OCI-LY1 (cell line): ENCODE measurements around the gene C20orf144.
A peak's percentile ranks its signal among the peaks of the same experiment; 100 is the strongest.

Experiments used
- H2AFZ ChIP-seq: fragments of 200-600 bp; sonication (generic), shearing (Covaris generic); 2 replicates; pipeline ENCODE4 v1.6.0; 2014; ENCODE audit warnings: antibody characterized with exemption, mild to moderate bottlenecking, low read length
- H3F3A ChIP-seq: fragments of 200-600 bp; sonication (generic), shearing (Covaris generic); 2 replicates; pipeline ENCODE4 v1.6.0; 2014; ENCODE audit warnings: mild to moderate bottlenecking, antibody characterized with exemption, low read length, moderate library complexity; ENCODE audit not compliant: insufficient read depth
- H3K27ac ChIP-seq: fragments of 200-600 bp; sonication (generic); 2 replicates; pipeline ENCODE4 v1.5.1; 2014; ENCODE audit warnings: low read length, mixed run types, mild to moderate bottlenecking, low read depth; ENCODE audit not compliant: poor library complexity, severe bottlenecking
- H3K27me3 ChIP-seq: fragments of 200-600 bp; sonication (generic); 2 replicates; pipeline ENCODE4 v1.6.0; 2014; ENCODE audit warnings: antibody characterized with exemption, mild to moderate bottlenecking, low read length, moderate library complexity; ENCODE audit not compliant: insufficient read depth
- H3K36me3 ChIP-seq: fragments of 200-600 bp; sonication (generic); 2 replicates; pipeline ENCODE4 v1.6.1; 2014; ENCODE audit warnings: mild to moderate bottlenecking, antibody characterized with exemption, low read length, moderate library complexity, mixed read lengths; ENCODE audit not compliant: insufficient read depth
- H3K4me1 ChIP-seq: fragments of 200-600 bp; sonication (generic); 2 replicates; pipeline ENCODE4 v1.5.1; 2014; ENCODE audit warnings: mild to moderate bottlenecking, low read length, moderate library complexity; ENCODE audit not compliant: insufficient read depth, severe bottlenecking
- H3K4me2 ChIP-seq: fragments of 200-600 bp; sonication (generic), shearing (Covaris generic); 2 replicates; pipeline ENCODE4 v1.6.1; 2014; ENCODE audit warnings: low read length
- H3K4me3 ChIP-seq: fragments of 200-600 bp; sonication (generic); 2 replicates; pipeline ENCODE4 v1.5.1; 2014; ENCODE audit warnings: low read length, low read depth, mild to moderate bottlenecking, mixed read lengths; ENCODE audit not compliant: poor library complexity, severe bottlenecking
- H3K79me2 ChIP-seq: fragments of 200-600 bp; shearing (Covaris generic); 2 replicates; pipeline ENCODE4 v1.6.1; 2016; ENCODE audit warnings: mixed run types, low read length, mixed read lengths; ENCODE audit not compliant: insufficient read depth
- H3K9ac ChIP-seq: fragments of 200-600 bp; sonication (generic), shearing (Covaris generic); 2 replicates; pipeline ENCODE4 v1.6.1; 2014; ENCODE audit warnings: mild to moderate bottlenecking, low read length, mixed read lengths
- H3K9me2 ChIP-seq: fragments of 200-600 bp; sonication (generic), shearing (Covaris generic); 2 replicates; pipeline ENCODE4 v1.6.1; 2014; ENCODE audit warnings: low read depth, mild to moderate bottlenecking, low read length, mixed read lengths
- H3K9me3 ChIP-seq: fragments of 200-600 bp; shearing (Covaris generic); 2 replicates; pipeline ENCODE4 v1.6.1; 2014; ENCODE audit warnings: low read length, mixed read lengths
- H4K20me1 ChIP-seq: fragments of 200-600 bp; sonication (generic), shearing (Covaris generic); 2 replicates; pipeline ENCODE4 v1.6.0; 2016; ENCODE audit warnings: mild to moderate bottlenecking, low read length; ENCODE audit not compliant: insufficient read depth
- CTCF ChIP-seq: fragments of 200-600 bp; sonication (generic), shearing (Covaris generic); IDR thresholded peaks from 2 replicates; pipeline ENCODE4 v1.5.1; 2017; ENCODE audit warnings: mild to moderate bottlenecking, antibody characterized with exemption, low read length, moderate library complexity, mixed read lengths
- EZH2 ChIP-seq: fragments of 200-600 bp; sonication (generic), shearing (Covaris generic); IDR thresholded peaks from 2 replicates; pipeline ENCODE4 v1.8.0; 2017; ENCODE audit warnings: borderline replicate concordance, mixed run types, mild to moderate bottlenecking, antibody characterized with exemption, low read length, moderate library complexity, mixed read lengths

Gene C20orf144

DNA sequence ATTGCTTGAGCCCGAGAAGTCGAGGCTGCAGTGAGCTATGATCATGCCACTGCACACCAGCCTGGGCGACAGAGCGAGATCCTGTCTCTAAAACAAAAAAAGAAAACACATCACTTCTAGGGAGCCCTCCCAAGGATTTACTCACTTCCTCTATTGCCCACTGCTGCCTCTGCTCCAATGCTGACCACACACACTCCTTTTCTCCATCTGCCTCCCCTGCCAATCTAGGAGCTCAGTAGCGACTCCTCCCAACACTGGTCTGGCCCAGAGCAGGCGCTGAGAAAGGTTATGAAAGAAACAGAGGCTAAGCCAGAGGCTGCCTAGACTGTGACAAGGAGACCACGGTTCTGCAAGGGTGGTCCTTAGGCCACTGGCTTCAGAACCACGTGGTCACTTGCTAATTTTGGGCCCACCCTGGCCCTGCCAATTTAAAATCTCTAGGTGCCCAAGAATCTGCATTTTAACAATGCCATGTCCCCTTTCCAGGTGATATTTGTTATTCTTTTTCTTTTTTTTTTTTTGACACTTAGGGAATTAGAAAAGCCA lies 25.3 kb downstream of the C20orf144 start:
- Histone ChIP-seq H3K4me1 (peaks cover 68% of the 10 kb centered on the region), H3K4me3 (no peak overlapping the region), H2AFZ (no peak overlapping the region), H3K9ac (peak overlapping the region; percentile 17; the same call in 1 of the 2 replicates), H3K9me3 (no peaks in the 10 kb centered on the region), H3K4me2 (no peak overlapping the region; the same call in 1 of the 2 replicates), H3K27ac (peak overlapping the region; percentile 81), H3K9me2 (no peaks in the 10 kb centered on the region), H4K20me1 (no peaks in the 10 kb centered on the region), H3K27me3 (no peaks in the 10 kb centered on the region), H3K36me3 (0 out of 2 replicates have a peak, but pooled peaks cover 6% of the 10 kb centered on the region), H3F3A (no peaks in the 10 kb centered on the region), H3K79me2 (peaks cover 25% of the 10 kb centered on the region)
- TF ChIP-seq CTCF (no peak), EZH2 (no peak)

- Histone ChIP-seq H3K79me2 (peaks cover 17% of the 10 kb centered on the region), H3K27ac (peak overlapping the region; percentile 81), H3K9me2 (no peaks in the 10 kb centered on the region), H3K9me3 (no peaks in the 10 kb centered on the region), H3K4me3 (no peak overlapping the region), H4K20me1 (no peaks in the 10 kb centered on the region), H3K9ac (peak overlapping the region; percentile 13; the same call in 1 of the 2 replicates), H3K4me1 (peaks cover 64% of the 10 kb centered on the region), H3K27me3 (no peaks in the 10 kb centered on the region), H3K36me3 (0 out of 2 replicates have a peak, but pooled peaks cover 3% of the 10 kb centered on the region), H3F3A (no peaks in the 10 kb centered on the region), H3K4me2 (no peak overlapping the region), H2AFZ (no peak overlapping the region)
- TF ChIP-seq EZH2 (no peak), CTCF (no peak)
These were observed 26.1 kb downstream of the C20orf144 start for GRCh38 chr20:33687993-33688937.

- peak overlapping the region; percentile 11; the same call in 1 of the 2 replicates for H3K9ac ChIP-seq
- H3K27ac ChIP-seq, result peak overlapping the region; percentile 81
- no peaks in the 10 kb centered on the region for H4K20me1 ChIP-seq
- no peaks in the 10 kb centered on the region for H3F3A ChIP-seq
- no peaks in the 10 kb centered on the region for H3K27me3 ChIP-seq
- H3K79me2 ChIP-seq, result peaks cover 12% of the 10 kb centered on the region
- no peaks in the 10 kb centered on the region for H3K9me3 ChIP-seq
- no peak overlapping the region for H3K4me3 ChIP-seq
- H3K4me2 ChIP-seq, result no peak overlapping the region
- 0 out of 2 replicates have a peak, but pooled peaks cover under 1% of the 10 kb centered on the region for H3K36me3 ChIP-seq
- H2AFZ ChIP-seq, result no peak overlapping the region
- no peak for TF ChIP-seq CTCF
- no peak for TF ChIP-seq EZH2
- peaks cover 64% of the 10 kb centered on the region for H3K4me1 ChIP-seq
- H3K9me2 ChIP-seq, result no peaks in the 10 kb centered on the region
These were observed 26.9 kb downstream of the C20orf144 start for GRCh38 chr20:33688938-33689424.
